Measurements from ENCODE around the gene PTPRN2.
"Not testable (repeated sequence)": the region's sequence is repeated elsewhere in the genome, so short reads cannot be mapped to it uniquely, and the experiment has no call there.

PTPRN2 gene

GRCh38 chr7:157500989-157501540 is 1086.6 kb downstream of the PTPRN2 start:
- not testable (repeated sequence) for DNase-seq

- DNase-seq = no peak
Observed at GRCh38 chr7:157500171-157500960, 1087.3 kb downstream of the PTPRN2 start.

DNA sequence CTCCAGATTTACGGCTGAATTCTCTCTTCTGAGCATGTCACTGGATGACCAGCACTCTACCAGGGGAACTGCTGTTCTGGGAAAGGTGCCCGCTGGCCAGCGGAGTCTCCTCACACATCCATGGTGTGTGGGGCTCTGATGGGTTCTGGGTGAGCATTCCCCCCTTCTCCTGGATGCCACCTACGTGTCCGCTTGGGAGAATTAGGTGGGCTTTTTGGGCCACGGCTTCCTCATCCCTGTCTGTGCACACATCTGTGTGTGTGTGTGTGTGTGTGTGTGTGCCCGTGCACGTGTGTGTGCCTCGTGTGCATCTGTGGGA is 1087.8 kb downstream of the PTPRN2 start:
- DNase-seq = no peak

GRCh38 chr7:157499121-157499834 is 1088.3 kb downstream of the PTPRN2 start:
- DNase-seq = no peak

DNA sequence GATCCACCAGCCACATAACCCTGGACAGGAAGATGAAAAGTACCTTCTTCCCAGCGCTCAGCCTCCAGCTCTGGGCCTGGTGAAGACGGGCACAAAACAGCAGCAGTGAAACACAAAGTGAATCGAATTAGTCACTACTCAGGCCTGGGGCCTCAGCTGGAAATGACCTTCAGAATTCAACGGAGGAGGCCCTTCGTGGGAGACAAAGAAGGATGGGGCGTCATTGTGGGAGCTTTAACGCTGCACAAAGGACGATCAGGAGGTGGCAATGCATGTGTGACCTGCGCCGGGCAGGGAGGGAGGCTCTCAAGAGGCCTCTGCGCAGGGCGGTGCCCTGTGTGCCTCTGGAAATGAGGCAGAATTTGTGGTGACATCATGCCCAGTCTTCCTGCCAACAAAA is 1089.0 kb downstream of the PTPRN2 start:
- no peak for DNase-seq

DNA sequence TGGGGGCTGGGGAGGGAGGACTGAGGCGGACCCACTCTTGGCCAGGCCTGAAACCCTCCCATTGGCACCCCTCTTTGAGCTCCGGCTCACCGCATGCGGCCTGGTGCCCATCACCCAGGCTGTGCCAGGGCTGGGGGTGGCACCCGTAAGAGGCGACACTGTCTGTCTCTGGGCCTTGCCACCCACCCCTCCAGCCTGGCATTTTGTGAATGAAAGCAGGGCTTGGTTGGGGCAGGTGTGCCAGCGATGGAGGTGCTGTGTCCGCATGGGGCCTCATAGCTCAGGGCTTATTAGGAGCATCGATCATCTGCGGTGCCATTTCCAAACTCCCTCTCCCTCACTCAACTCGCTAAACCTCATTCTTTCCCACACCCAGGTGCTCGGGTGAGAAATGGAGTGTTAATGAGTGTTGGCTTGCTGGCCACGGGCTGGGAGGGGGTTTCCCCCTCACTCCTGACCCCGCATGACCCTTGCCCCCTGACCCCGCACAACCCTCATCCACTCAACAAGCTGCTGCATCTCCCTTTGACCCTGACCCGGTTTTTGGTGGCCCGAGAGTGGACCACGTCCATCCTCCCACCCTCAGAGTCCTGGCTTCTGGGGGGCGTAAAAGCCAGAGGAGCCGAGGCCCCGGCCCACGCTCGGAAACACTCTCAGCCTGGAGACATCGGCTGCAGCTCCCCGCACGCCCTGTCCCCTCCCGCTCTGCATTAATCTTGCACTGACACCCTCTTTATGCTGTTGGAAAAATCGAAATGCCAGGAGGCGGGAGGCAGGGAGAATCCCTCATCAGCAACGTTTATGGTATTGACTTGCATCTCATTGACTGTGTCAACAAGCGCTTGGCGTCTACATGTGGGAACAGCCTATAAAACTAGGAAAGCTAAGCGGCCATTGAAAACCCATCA is 1089.6 kb downstream of the PTPRN2 start:
- DNase-seq = peak; percentile 41

DNA sequence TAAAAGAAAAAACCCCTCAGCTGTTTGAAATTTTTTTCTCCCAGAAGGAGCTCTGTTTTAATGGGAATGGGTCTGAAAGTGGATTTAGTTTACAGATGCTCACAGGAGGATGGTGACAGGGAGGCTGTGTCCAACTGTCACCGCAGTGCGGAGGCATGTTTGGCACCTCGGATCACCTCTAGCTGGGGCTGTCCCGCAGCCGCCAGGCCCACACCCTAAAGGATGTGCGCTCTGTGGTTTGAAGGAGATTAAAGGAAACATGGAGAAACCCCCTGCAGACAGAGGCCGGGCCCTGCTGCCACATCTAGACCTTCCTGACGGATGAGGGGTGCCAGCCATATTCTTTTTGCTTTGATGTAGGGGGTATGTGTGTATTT is 1090.3 kb downstream of the PTPRN2 start:
- DNase-seq = no peak

DNA sequence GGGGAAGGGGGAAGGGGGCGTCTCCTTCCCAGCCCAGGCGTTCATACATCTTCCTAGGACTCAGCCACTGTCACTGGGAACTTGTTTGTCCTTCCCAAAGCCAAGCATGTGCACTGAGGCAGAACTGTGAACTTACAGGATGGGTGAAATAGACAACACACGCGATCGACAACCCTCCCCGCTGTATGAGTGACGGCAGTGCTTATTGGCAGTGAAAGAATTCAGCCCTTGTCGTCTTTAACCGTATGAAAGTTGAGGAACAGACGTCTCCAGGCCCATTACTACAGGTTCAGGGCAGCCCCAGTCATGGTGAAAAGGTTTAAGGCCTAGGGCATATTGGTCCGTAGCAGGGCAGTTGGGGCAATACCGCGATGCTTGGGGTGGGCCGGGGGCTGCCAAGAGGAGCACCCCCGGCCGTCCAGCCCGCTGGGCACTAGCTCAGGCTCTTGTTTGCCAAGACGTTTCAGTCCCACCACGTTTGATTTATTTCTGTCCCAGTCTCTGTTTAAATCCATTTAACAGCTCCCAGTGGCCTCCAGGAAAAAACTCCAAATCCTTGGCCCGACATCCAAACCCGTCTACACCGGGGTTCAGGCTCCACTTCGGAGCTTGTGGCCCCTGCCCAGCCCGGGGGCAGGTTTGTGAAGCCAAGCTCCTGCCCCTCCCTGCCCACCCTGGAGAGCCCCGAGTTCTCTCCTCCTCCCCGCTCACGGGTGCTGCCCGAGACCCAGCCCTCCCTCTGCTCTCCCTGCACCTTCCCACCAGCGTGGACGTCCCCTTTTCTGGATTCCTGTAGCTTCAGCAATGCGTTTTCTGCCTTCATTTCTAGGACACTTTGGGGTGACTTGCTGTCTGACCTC is 1091.0 kb downstream of the PTPRN2 start:
- DNase-seq = no peak

GRCh38 chr7:157495594-157495993 is 1092.0 kb downstream of the PTPRN2 start:
- DNase-seq = no peak

DNA sequence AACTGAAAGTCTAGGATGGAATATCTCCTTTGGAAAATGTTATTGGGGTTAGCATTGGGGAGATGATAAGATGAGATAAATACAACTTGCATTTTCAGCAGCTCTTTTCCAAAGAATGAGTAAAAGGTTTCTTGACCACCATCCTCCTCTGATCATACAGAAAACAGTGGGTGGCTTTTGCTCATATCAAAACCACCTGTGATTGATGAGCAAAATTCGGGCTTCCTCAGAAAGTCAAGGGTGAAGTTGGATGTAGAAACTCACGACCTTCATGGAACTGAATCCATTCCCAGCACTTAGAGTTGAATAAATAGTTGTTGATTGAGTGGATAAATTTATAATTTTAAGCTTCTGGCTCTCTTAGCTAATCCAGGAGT is 1092.5 kb downstream of the PTPRN2 start:
- DNase-seq = no peak

DNA sequence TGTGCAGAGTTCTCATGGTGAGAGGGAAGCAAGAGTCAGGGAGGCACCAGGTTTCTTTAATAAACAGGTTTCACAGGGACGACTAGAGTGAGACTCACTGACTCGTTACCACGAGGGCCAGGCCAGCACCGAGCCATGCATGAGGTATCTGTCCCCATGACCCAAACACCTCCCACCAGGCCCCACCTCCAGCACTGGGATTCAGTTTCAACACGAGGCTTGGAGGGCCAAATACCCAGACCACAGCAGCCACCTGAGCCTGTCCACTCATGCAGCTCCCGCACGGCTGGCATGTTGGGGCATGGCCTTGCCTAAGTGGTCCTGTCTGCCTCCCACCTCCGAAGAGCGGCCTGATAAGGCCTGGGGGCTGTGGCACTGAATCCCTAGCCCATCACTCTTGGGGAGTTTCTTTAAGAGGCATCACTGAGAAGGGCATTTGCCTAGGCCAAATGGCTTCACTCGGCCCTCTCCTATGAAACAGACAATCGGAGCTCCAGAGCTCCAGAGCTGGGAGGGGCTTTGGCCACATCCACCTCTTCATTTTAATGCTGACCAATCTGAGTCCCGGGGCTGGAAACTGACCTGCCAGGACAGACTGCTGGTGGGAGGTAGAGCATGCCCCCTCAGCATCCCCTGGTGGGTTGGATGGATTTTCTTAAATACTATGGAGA is 1093.0 kb downstream of the PTPRN2 start:
- no peak for DNase-seq

DNA sequence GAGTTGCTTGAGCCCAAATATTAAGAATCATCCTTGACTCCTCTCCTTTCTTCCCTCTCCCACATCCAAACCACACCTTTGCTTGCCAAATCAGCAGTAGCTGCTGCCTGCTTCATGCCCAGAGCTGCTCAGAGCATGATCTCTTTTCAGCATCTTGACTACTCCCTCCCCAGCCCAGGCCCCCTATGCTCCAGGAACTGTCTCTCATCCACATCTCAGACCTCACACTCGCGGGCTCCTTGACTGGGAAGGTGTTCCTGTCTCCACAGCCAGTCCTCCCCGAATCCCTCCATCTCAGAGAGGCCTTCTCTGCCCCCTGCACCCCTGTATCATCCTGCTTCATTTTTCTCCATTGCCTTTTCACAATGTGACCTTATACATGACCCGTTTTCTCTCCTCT is 1093.8 kb downstream of the PTPRN2 start:
- DNase-seq = no peak

DNA sequence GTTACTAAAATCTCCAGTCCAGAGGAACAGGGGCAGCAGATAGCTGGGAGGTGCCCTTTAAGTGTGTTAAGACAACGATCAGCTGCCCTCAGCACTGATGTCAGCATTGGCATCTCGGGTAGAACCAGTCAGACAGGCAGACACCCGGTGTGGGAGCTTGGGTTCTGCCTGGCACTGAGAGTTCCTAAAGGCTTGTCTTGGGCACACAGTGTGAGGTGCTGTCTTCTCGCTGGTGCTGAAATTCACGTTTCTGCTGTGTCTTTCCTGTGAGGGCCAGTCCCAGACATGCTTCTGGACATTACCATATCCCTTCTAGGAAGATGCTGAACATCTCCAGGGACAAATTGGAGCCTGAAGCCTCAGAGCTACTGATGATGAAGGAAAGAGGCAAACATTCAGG is 1094.6 kb downstream of the PTPRN2 start:
- no peak for DNase-seq

DNA sequence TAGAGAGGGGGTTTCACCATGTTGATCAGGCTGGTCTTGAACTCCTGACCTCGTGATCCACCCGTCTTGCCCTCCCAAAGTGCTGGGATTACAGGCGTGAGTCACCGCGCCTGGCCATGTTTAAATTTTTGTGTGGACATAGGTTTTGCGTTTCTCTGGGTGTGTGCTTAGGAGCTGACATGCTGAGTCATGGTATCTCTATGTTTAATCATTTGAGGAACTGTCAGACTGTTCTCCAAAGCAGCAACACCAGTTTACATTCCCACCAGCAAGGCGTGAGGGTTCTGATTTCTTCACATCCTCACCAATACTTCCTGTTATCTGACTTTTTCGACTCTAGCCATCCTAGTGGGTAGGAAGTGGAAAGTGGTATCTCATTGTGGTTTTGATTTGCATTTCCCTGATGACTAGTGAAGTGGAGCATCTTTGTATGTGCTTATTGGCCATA is 1097.1 kb downstream of the PTPRN2 start:
- no peak for DNase-seq

DNA sequence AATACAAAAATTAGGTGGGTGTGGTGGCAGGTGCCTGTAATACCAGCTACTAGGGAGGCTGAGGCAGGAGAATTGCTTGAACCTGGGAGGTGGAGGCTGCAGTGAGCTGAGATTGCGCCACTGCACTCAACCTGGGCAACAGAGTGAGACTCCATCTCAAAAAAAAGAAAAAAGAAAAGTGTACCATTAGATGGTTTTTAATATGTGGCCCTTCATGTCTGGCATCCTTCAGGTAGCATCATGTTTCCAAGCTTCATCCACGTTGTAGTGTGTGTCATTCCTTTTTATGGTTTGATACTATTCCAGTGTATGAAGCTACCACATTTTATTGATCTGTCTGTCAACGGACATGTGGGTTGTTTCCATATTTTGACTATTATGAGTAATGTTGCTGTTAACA is 1097.8 kb downstream of the PTPRN2 start:
- DNase-seq = not testable (repeated sequence)
